Measurements from ENCODE around the gene TIAM1. TPM values are rescaled to one million over a fixed set of nuclear protein-coding genes. Genes with fewer than 3 reads are reported as not detected.

TIAM1 gene
- total RNA-seq, 1 experiment from 2014 or later = 15.2 TPM

- no TSS peak for BruUV-seq (replicated peaks)
- intact Hi-C loops (cut with micrococcal nuclease; ENCODE audit: unreplicated experiment) = no loop called here
- Mint-ChIP-seq H3K27ac (ENCODE audit: unreplicated experiment) (peak overlapping the region; percentile 58), H3K9me3 (ENCODE audit: low read depth, unreplicated experiment) (no peaks in the 10 kb centered on the region), H3K27me3 (ENCODE audit: unreplicated experiment) (no peaks in the 10 kb centered on the region), H3K36me3 (ENCODE audit: insufficient read depth, unreplicated experiment) (no peaks in the 10 kb centered on the region), H3K4me1 (ENCODE audit: low read depth, unreplicated experiment) (no peaks in the 10 kb centered on the region), H3K4me3 (ENCODE audit: low read depth, unreplicated experiment) (no peak overlapping the region)
- no peak for DNase-seq
- CTCF ChIA-PET = interaction anchor here (0.5 kb wide), 1 partner anchor 470 kb away, joined by 3 read pairs; no protein-coding TSS in a partner anchor
- TF ChIP-seq, protein P1, sequence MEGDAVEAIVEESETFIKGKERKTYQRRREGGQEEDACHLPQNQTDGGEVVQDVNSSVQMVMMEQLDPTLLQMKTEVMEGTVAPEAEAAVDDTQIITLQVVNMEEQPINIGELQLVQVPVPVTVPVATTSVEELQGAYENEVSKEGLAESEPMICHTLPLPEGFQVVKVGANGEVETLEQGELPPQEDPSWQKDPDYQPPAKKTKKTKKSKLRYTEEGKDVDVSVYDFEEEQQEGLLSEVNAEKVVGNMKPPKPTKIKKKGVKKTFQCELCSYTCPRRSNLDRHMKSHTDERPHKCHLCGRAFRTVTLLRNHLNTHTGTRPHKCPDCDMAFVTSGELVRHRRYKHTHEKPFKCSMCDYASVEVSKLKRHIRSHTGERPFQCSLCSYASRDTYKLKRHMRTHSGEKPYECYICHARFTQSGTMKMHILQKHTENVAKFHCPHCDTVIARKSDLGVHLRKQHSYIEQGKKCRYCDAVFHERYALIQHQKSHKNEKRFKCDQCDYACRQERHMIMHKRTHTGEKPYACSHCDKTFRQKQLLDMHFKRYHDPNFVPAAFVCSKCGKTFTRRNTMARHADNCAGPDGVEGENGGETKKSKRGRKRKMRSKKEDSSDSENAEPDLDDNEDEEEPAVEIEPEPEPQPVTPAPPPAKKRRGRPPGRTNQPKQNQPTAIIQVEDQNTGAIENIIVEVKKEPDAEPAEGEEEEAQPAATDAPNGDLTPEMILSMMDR (IDR thresholded peaks at IDR 0.05; ENCODE audit: unreplicated experiment) = no peak
These were observed 70.8 kb downstream of the TIAM1 start for GRCh38 chr21:31273278-31273677.

DNA sequence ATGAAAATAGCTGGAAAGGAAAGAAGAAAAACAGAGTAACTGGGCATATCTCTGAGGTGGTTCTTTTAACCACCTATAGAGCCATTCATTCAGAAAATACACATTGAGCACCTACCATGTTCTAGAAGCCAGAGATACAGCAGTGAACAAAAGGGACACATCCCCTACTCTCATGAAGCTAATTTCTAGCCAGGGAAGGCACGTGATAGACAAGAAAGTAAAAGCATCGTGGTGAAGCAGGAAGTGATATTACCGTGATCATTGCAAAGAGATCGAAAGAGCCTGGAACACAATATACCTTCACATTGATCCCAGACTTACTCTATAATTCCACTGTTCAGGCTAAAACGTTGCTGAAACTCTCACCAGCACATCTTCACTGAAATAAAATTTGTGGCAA, 76.0 kb downstream of the TIAM1 start:
- DNase-seq = no peak
- CTCF ChIA-PET = interaction anchor here (0.5 kb wide), 1 partner anchor 1886 kb away, joined by 3 read pairs; no protein-coding TSS in a partner anchor
- Mint-ChIP-seq H3K4me3 (ENCODE audit: low read depth, unreplicated experiment) (no peak overlapping the region), H3K4me1 (ENCODE audit: low read depth, unreplicated experiment) (no peaks in the 10 kb centered on the region), H3K36me3 (ENCODE audit: insufficient read depth, unreplicated experiment) (no peaks in the 10 kb centered on the region), H3K27ac (ENCODE audit: unreplicated experiment) (no peak overlapping the region), H3K27me3 (ENCODE audit: unreplicated experiment) (no peaks in the 10 kb centered on the region), H3K9me3 (ENCODE audit: low read depth, unreplicated experiment) (no peaks in the 10 kb centered on the region)
- intact Hi-C loops (cut with micrococcal nuclease; ENCODE audit: unreplicated experiment) = no loop called here
- TF ChIP-seq, protein P1 (IDR thresholded peaks at IDR 0.05; ENCODE audit: unreplicated experiment) = no peak
- BruUV-seq (replicated peaks) = no TSS peak

- Mint-ChIP-seq H3K27ac (ENCODE audit: unreplicated experiment) (no peak overlapping the region), H3K9me3 (ENCODE audit: low read depth, unreplicated experiment) (no peaks in the 10 kb centered on the region), H3K4me3 (ENCODE audit: low read depth, unreplicated experiment) (no peak overlapping the region), H3K27me3 (ENCODE audit: unreplicated experiment) (no peaks in the 10 kb centered on the region), H3K36me3 (ENCODE audit: insufficient read depth, unreplicated experiment) (no peaks in the 10 kb centered on the region), H3K4me1 (ENCODE audit: low read depth, unreplicated experiment) (no peaks in the 10 kb centered on the region)
- TF ChIP-seq, protein P1 (IDR thresholded peaks at IDR 0.05; ENCODE audit: unreplicated experiment) = no peak
- intact Hi-C loops (cut with micrococcal nuclease; ENCODE audit: unreplicated experiment) = no loop called here
- DNase-seq = no peak
- CTCF ChIA-PET = no interaction called here
- BruUV-seq (replicated peaks) = no TSS peak
These were observed 76.4 kb downstream of the TIAM1 start for GRCh38 chr21:31267644-31268043.

GRCh38 chr21:31266241-31266640, 77.8 kb downstream of the TIAM1 start:
- Mint-ChIP-seq H3K27ac (ENCODE audit: unreplicated experiment) (no peak overlapping the region), H3K4me3 (ENCODE audit: low read depth, unreplicated experiment) (no peak overlapping the region), H3K27me3 (ENCODE audit: unreplicated experiment) (no peaks in the 10 kb centered on the region), H3K36me3 (ENCODE audit: insufficient read depth, unreplicated experiment) (no peaks in the 10 kb centered on the region), H3K9me3 (ENCODE audit: low read depth, unreplicated experiment) (no peaks in the 10 kb centered on the region), H3K4me1 (ENCODE audit: low read depth, unreplicated experiment) (no peaks in the 10 kb centered on the region)
- BruUV-seq (replicated peaks) = no TSS peak
- intact Hi-C loops (cut with micrococcal nuclease; ENCODE audit: unreplicated experiment) = no loop called here
- DNase-seq = no peak
- CTCF ChIA-PET = no interaction called here
- TF ChIP-seq, protein P1 (IDR thresholded peaks at IDR 0.05; ENCODE audit: unreplicated experiment) = no peak
